MM.1S (cell line): ENCODE results near the gene MYO1E.

Experiments used
- CTCF ChIP-seq: fragments of 300-600 bp; sonication (generic); IDR thresholded peaks from 2 replicates; pipeline ENCODE4 v1.5.1; 2016; ENCODE audit warnings: antibody characterized with exemption, low read length, mixed read lengths
- EZH2 ChIP-seq: fragments of 300-600 bp; sonication (generic); optimal IDR thresholded peaks from 2 replicates; pipeline ENCODE3; 2017; ENCODE audit warnings: low read depth, mild to moderate bottlenecking, antibody characterized with exemption, low read length, mixed read lengths
- EZH2phosphoT487 ChIP-seq: fragments of 300-600 bp; sonication (generic); IDR thresholded peaks from 2 replicates; pipeline ENCODE4 v1.6.1; 2018; ENCODE audit warnings: antibody characterized with exemption, low read length

GRCh38 chr15:59401824-59402569, 29.3 kb upstream of the MYO1E start:
- no peak for TF ChIP-seq CTCF
- no peak for TF ChIP-seq EZH2phosphoT487
- no peak for TF ChIP-seq EZH2
